Liver (tissue), 9 donors: Measurements from ENCODE around the gene CCL8. TPM values are rescaled to one million over a fixed set of nuclear protein-coding genes. Genes with fewer than 3 reads are reported as not detected.
A peak's percentile ranks its signal among the peaks of the same experiment; 100 is the strongest.

Experiments used
- DNase-seq: peaks from one replicate; pipeline ENCODE4 v3.0.0-alpha.2; 2017; ENCODE audit warnings: low spot score
- H3K27ac ChIP-seq, 2 donors: one replicate each; pipeline ENCODE4 v1.7.0; 2013; ENCODE audit warnings: inconsistent platforms in 2 of 2, low read length in 2 of 2, control low read depth in 1 of 2, low read depth in 1 of 2, mild to moderate bottlenecking in 1 of 2
- H3K27me3 ChIP-seq, 4 donors: one replicate each; pipeline versions ENCODE4 v1.6.1 to v1.7.0; 2013; ENCODE audit warnings: low read length in 3 of 4, inconsistent platforms in 1 of 4, mild to moderate bottlenecking in 1 of 4, moderate library complexity in 1 of 4; ENCODE audit not compliant: control insufficient read depth in 4 of 4, insufficient read depth in 4 of 4
- H3K36me3 ChIP-seq, 4 donors: one replicate each; pipeline versions ENCODE4 v1.6.1 to v1.7.0; 2013; ENCODE audit warnings: low read length in 3 of 4, mild to moderate bottlenecking in 3 of 4, low read depth in 1 of 4, moderate library complexity in 1 of 4; ENCODE audit not compliant: control insufficient read depth in 4 of 4, insufficient read depth in 3 of 4
- H3K4me1 ChIP-seq, 4 donors: one replicate each; pipeline versions ENCODE4 v1.6.1 to v1.7.0; 2013; ENCODE audit warnings: low read length in 3 of 4, mild to moderate bottlenecking in 3 of 4, moderate library complexity in 1 of 4; ENCODE audit not compliant: control insufficient read depth in 4 of 4, insufficient read depth in 4 of 4
- H3K4me3 ChIP-seq, 3 donors: one replicate each; pipeline versions ENCODE4 v1.6.1 to v1.7.0; 2013; ENCODE audit warnings: low read length in 3 of 3, control low read depth in 1 of 3, low read depth in 1 of 3, mild to moderate bottlenecking in 1 of 3
- H3K9ac ChIP-seq, 2 donors: one replicate each; pipeline ENCODE4 v1.7.0; 2013; ENCODE audit warnings: low read length in 2 of 2, mild to moderate bottlenecking in 2 of 2, moderate library complexity in 2 of 2, control low read depth in 1 of 2, low read depth in 1 of 2
- H3K9me3 ChIP-seq, 4 donors: one replicate each; pipeline versions ENCODE4 v1.6.1 to v1.7.0; 2013; ENCODE audit warnings: low read length in 3 of 4; ENCODE audit not compliant: control insufficient read depth in 4 of 4
- ATF3 ChIP-seq: IDR thresholded peaks from 2 replicates; pipeline ENCODE4 v1.6.1; 2016; ENCODE audit warnings: antibody characterized with exemption
- FOXA1 ChIP-seq: IDR thresholded peaks from 2 replicates; pipeline ENCODE4 v1.6.1; 2016; ENCODE audit warnings: antibody characterized with exemption
- FOXA2 ChIP-seq: IDR thresholded peaks from 2 replicates; pipeline ENCODE4 v1.6.1; 2016; ENCODE audit warnings: antibody characterized with exemption
- HNF4A ChIP-seq, 2 donors: conservative IDR thresholded peaks; 2 replicates each; pipeline ENCODE4 v1.6.1; 2016; ENCODE audit warnings: antibody characterized with exemption in 2 of 2, mild to moderate bottlenecking in 2 of 2
- JUND ChIP-seq, 2 donors: IDR thresholded peaks; 2 replicates each; pipeline ENCODE4 v1.6.1; 2016; ENCODE audit warnings: antibody characterized with exemption in 2 of 2
- NR2F2 ChIP-seq: IDR thresholded peaks from 2 replicates; pipeline ENCODE4 v1.6.1; 2016; ENCODE audit warnings: antibody characterized with exemption
- RAD21 ChIP-seq, 2 donors: IDR thresholded peaks; 2 replicates each; pipeline ENCODE4 v1.6.1; 2016; ENCODE audit warnings: antibody characterized with exemption in 2 of 2, mild to moderate bottlenecking in 2 of 2
- REST ChIP-seq: IDR thresholded peaks from 2 replicates; pipeline ENCODE4 v1.6.1; 2016; ENCODE audit warnings: antibody characterized with exemption, mild to moderate bottlenecking
- RXRA ChIP-seq, 2 donors: IDR thresholded peaks; 2 replicates each; pipeline ENCODE4 v1.6.1; 2017 to 2018; ENCODE audit warnings: antibody characterized with exemption in 2 of 2, mild to moderate bottlenecking in 1 of 2
- YY1 ChIP-seq: IDR thresholded peaks from 2 replicates; pipeline ENCODE4 v1.6.1; 2016; ENCODE audit warnings: antibody characterized with exemption, mild to moderate bottlenecking
- ZBTB33 ChIP-seq: IDR thresholded peaks from 2 replicates; pipeline ENCODE4 v1.6.1; 2016; ENCODE audit warnings: antibody characterized with exemption
- WGBS: extraction: QIAGEN DNeasy Blood & Tissue Kit; methylation state at CpG from one replicate; pipeline ENCODE4 v1.1.7; 2013; 5-methylcytosine and 5-hydroxymethylcytosine counted together
- polyA plus RNA-seq, 2 donors: library from polyadenylated mRNA; stranded (reverse) in 1 of 2; unstranded in 1 of 2; fragments of 200-250 nt in 1 of 2; fragments of >200 nt in 1 of 2; fragmentation: Nextera tagmentation in 1 of 2; extraction: Ambion mirVana in 1 of 2; gene quantifications; one replicate each; pipeline versions ENCODE4 v1.2.1 to v1.2.3, GENCODE V29; 2013 to 2015
- total RNA-seq, 2 donors: library from RNA; depleted of rRNA; stranded (reverse); fragments of >200 nt; gene quantifications; one replicate each; pipeline ENCODE4 v1.2.3, GENCODE V29; 2014
- TF ChIP-seq, protein P1 (sequence below): IDR thresholded peaks from 2 replicates; pipeline ENCODE4 v1.6.1; 2016; ENCODE audit warnings: antibody characterized with exemption
- TF ChIP-seq, protein P2 (sequence below): fragments of 150-350 bp; IDR thresholded peaks from 2 replicates; pipeline ENCODE4 v1.5.1; 2017; ENCODE audit warnings: improper control_type of control experiment, low read depth, low read length; ENCODE audit not compliant: missing input control
- donor health status: healthy.
- donor health status: healthy.
- donor health status: healthy.
- donor health status: healthy.
- donor health status: healthy.

The CCL8 gene
- total and polyA plus RNA-seq, 4 donors = 0.03 TPM; not detected in 3

GRCh38 chr17:34306466-34306865, 12.8 kb upstream of the CCL8 start:
- H3K27ac ChIP-seq = no peak overlapping the region
- no peaks in the 10 kb centered on the region for H3K4me1 ChIP-seq
- DNase-seq = no peak
- TF ChIP-seq NR2F2 (no peak), ATF3 (no peak), YY1 (no peak), HNF4A (conservative IDR thresholded peaks at IDR 0.05) (no peak), FOXA1 (no peak), RAD21 (IDR thresholded peaks at IDR 0.05) (peak; percentile 69 to 79), REST (no peak), RXRA (IDR thresholded peaks at IDR 0.05) (no peak), JUND (IDR thresholded peaks at IDR 0.05) (no peak)
- TF ChIP-seq, protein P1, sequence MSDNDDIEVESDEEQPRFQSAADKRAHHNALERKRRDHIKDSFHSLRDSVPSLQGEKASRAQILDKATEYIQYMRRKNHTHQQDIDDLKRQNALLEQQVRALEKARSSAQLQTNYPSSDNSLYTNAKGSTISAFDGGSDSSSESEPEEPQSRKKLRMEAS = no peak
- TF ChIP-seq, protein P2, sequence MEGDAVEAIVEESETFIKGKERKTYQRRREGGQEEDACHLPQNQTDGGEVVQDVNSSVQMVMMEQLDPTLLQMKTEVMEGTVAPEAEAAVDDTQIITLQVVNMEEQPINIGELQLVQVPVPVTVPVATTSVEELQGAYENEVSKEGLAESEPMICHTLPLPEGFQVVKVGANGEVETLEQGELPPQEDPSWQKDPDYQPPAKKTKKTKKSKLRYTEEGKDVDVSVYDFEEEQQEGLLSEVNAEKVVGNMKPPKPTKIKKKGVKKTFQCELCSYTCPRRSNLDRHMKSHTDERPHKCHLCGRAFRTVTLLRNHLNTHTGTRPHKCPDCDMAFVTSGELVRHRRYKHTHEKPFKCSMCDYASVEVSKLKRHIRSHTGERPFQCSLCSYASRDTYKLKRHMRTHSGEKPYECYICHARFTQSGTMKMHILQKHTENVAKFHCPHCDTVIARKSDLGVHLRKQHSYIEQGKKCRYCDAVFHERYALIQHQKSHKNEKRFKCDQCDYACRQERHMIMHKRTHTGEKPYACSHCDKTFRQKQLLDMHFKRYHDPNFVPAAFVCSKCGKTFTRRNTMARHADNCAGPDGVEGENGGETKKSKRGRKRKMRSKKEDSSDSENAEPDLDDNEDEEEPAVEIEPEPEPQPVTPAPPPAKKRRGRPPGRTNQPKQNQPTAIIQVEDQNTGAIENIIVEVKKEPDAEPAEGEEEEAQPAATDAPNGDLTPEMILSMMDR = peak; percentile 32
- H3K36me3 ChIP-seq = no peaks in the 10 kb centered on the region
- 47% methylated on average over 3 of the region's 3 CpGs for WGBS
- H3K9ac ChIP-seq = no peak overlapping the region
- H3K27me3 ChIP-seq = peaks cover 0 to 3% (median 0%) of the 10 kb centered on the region in 4 donors
- no peak overlapping the region for H3K4me3 ChIP-seq
- no peaks in the 10 kb centered on the region for H3K9me3 ChIP-seq

- no peak for TF ChIP-seq FOXA2
- TF ChIP-seq HNF4A (conservative IDR thresholded peaks at IDR 0.05) = no peak
- no peak for TF ChIP-seq ZBTB33
- peak; percentile 32 for TF ChIP-seq NR2F2
- Histone ChIP-seq H3K4me3 (no peak overlapping the region), H3K36me3 (no peaks in the 10 kb centered on the region), H3K27me3 (peaks cover 0 to 5% (median 0%) of the 10 kb centered on the region in 4 donors), H3K4me1 (no peaks in the 10 kb centered on the region), H3K9me3 (no peaks in the 10 kb centered on the region), H3K9ac (no peak overlapping the region), H3K27ac (no peak overlapping the region)
- 37% methylated on average over 3 of the region's 3 CpGs for WGBS
- no peak for DNase-seq
Measured at GRCh38 chr17:34307110-34307509, 12.1 kb upstream of the CCL8 start.
